ENCODE data around the gene LARP1B.
"Not testable (repeated sequence)": the region's sequence is repeated elsewhere in the genome, so short reads cannot be mapped to it uniquely, and the experiment has no call there.

Gene LARP1B

DNA sequence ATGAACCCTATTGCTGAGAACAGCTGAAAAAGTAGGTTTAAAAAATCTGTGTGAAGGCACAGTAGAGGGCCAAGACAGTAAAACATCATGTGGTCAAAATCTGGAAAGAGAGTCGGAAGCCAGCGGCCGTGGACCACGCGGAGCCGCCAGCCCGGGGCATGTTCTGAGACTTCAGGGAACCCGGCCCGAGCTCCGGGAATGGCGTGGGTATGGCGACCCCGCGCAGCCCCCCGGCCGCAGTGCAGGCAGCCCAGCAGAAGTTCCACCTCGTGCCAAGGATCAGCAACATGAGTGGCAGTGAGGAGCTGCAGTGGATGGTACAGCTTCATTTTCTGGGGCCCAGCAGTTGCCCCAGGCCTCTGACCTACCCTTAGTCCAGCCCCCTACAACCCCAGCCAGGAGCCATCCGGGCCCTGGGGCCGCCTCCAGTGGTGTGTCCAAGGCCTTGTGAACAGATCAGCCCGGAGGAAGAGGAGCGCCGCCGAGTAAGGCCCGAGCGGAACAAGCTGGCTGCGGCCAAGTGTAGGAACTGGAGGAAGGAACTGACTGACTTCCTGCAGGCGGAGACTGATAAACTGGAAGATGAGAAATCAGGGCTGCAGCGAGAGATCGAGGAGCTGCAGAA, 94.2 kb downstream of the LARP1B start:
- TF ChIP-seq, protein P1, sequence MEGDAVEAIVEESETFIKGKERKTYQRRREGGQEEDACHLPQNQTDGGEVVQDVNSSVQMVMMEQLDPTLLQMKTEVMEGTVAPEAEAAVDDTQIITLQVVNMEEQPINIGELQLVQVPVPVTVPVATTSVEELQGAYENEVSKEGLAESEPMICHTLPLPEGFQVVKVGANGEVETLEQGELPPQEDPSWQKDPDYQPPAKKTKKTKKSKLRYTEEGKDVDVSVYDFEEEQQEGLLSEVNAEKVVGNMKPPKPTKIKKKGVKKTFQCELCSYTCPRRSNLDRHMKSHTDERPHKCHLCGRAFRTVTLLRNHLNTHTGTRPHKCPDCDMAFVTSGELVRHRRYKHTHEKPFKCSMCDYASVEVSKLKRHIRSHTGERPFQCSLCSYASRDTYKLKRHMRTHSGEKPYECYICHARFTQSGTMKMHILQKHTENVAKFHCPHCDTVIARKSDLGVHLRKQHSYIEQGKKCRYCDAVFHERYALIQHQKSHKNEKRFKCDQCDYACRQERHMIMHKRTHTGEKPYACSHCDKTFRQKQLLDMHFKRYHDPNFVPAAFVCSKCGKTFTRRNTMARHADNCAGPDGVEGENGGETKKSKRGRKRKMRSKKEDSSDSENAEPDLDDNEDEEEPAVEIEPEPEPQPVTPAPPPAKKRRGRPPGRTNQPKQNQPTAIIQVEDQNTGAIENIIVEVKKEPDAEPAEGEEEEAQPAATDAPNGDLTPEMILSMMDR (IDR thresholded peaks at IDR 0.05; ENCODE audit: low read depth, low read length): no peak
- TF ChIP-seq POLR2A (IDR thresholded peaks at IDR 0.05; ENCODE audit: extremely low read depth, insufficient read length) (no peak), MYC (IDR thresholded peaks at IDR 0.05; ENCODE audit: low read depth, low read length) (no peak)
- TF ChIP-seq, protein P2, sequence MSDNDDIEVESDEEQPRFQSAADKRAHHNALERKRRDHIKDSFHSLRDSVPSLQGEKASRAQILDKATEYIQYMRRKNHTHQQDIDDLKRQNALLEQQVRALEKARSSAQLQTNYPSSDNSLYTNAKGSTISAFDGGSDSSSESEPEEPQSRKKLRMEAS (IDR thresholded peaks at IDR 0.05; ENCODE audit: low read depth, low read length): no peak
- no peak overlapping the region for H3K4me3 ChIP-seq (ENCODE audit: low read depth, low read length)
- DNase-seq (ENCODE audit: low read depth): no peak

DNA sequence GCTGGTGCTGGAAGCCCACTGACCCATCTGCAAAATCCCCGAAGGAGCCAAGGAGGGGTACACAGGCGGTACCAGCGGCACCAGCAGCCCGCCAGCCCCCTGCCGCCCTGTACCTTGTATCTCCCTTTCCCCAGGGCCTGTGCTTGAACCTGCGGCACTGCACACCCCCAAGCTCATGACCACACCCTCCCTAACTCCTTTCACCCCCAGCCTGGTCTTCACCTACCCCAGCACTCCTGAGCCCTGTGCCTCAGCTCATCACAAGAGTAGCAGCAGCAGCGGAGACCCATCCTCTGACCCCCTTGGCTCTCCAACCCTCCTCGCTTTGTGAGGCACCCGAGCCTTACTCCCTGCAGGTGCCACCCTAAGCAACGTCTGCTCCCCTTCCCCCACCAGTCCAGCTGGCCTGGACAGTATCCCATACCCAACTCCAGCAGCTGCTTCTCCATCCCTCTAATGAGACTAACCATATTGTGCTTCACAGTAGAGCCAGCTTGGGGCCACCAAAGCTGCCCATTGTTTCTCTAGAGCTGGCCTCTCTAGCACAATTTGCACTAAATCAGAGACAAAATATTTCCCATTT, 94.9 kb downstream of the LARP1B start:
- DNase-seq (ENCODE audit: low read depth): no peak
- no peak for TF ChIP-seq POLR2A (IDR thresholded peaks at IDR 0.05; ENCODE audit: extremely low read depth, insufficient read length)
- TF ChIP-seq, protein P2 (IDR thresholded peaks at IDR 0.05; ENCODE audit: low read depth, low read length): no peak
- TF ChIP-seq, protein P1 (IDR thresholded peaks at IDR 0.05; ENCODE audit: low read depth, low read length): no peak
- no peak for TF ChIP-seq MYC (IDR thresholded peaks at IDR 0.05; ENCODE audit: low read depth, low read length)
- H3K4me3 ChIP-seq (ENCODE audit: low read depth, low read length): no peak overlapping the region

DNA sequence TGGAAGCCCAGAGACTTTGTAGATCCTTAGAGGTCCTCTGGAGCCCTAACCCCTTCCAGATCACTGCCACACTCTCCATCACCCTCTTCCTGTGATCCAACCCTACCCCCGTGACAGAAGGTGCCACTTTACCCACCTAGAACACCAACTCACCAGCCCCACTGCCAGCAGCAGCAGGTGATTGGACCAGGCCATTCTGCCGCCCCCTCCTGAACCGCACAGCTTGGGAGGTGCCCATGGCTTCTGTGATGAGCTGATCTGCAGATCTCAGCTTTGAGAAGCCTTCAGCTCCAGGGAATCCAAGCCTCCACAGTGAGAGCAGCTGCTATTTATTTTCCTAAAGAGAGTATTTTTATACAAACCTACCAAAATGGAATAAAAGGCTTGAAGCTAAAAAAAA, 95.4 kb downstream of the LARP1B start:
- not testable (repeated sequence) for H3K4me3 ChIP-seq (ENCODE audit: low read depth, low read length); DNase-seq (ENCODE audit: low read depth)

DNA sequence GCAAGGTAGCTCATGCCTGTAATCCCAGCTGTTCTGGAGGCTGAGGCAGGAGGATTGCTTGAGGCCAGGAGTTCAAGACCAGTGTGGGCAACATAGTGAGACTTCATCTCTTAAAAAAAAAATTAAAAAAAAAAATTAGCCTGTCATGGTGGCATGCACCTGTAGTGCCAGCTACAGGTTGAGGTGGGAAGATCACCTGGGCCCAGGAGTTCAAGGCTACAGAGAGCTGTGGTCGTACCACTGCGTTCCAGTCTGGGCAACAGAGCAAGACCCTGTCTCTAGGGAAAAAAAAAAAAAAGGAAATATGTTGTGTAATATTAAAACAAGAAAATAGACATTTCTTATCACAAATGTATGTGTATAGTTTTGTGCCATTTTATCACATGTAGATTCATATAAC, 97.8 kb downstream of the LARP1B start:
- H3K4me3 ChIP-seq (ENCODE audit: low read depth, low read length): no peak overlapping the region
- no peak for DNase-seq (ENCODE audit: low read depth)
- no peak for TF ChIP-seq MYC (IDR thresholded peaks at IDR 0.05; ENCODE audit: low read depth, low read length)
- TF ChIP-seq POLR2A (IDR thresholded peaks at IDR 0.05; ENCODE audit: extremely low read depth, insufficient read length): no peak
- TF ChIP-seq, protein P1 (IDR thresholded peaks at IDR 0.05; ENCODE audit: low read depth, low read length): no peak
- TF ChIP-seq, protein P2 (IDR thresholded peaks at IDR 0.05; ENCODE audit: low read depth, low read length): no peak

DNA sequence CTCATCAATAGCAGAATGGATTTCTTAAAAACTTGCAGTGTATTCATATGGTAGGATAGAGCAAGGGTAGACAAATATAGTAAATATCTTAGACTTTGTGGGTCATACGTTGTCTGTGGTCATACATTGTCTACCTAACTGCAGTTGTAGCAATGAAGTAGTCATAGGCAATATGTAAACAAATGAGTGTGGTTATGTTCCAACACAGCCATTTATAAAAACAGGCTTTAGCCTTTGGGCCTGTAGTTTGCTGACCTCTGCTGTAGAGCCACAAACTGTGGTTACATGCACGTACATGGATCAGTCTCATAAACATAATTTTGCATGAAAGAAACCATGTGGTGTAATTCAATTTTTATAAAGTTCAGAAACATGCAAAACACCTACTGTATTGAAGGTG, 98.9 kb downstream of the LARP1B start:
- DNase-seq (ENCODE audit: low read depth): no peak
- H3K4me3 ChIP-seq (ENCODE audit: low read depth, low read length): no peak overlapping the region
- TF ChIP-seq, protein P1 (IDR thresholded peaks at IDR 0.05; ENCODE audit: low read depth, low read length): no peak
- TF ChIP-seq MYC (IDR thresholded peaks at IDR 0.05; ENCODE audit: low read depth, low read length): no peak
- TF ChIP-seq, protein P2 (IDR thresholded peaks at IDR 0.05; ENCODE audit: low read depth, low read length): no peak
- TF ChIP-seq POLR2A (IDR thresholded peaks at IDR 0.05; ENCODE audit: extremely low read depth, insufficient read length): no peak

DNA sequence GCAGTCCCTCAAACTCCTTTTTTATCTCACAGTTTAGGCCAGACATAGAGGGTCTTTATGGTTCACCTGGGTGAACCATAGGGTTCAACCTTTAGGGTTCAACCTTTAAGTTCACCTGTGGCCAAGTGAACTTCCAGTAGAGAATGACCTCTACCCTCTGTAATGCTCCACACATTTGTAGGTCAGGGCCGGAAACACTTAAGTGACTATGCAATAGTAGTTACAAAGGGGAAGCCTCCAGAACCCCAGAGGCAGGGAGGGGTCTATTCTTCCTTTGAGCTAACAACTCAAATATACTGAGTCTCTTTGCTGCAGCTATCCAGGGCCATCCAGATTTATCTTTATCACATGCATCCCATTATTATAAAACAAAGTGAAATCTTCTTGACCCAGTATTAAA, 100.0 kb downstream of the LARP1B start:
- no peak for TF ChIP-seq MYC (IDR thresholded peaks at IDR 0.05; ENCODE audit: low read depth, low read length)
- no peak for TF ChIP-seq POLR2A (IDR thresholded peaks at IDR 0.05; ENCODE audit: extremely low read depth, insufficient read length)
- TF ChIP-seq, protein P1 (IDR thresholded peaks at IDR 0.05; ENCODE audit: low read depth, low read length): no peak
- TF ChIP-seq, protein P2 (IDR thresholded peaks at IDR 0.05; ENCODE audit: low read depth, low read length): no peak
- no peak for DNase-seq (ENCODE audit: low read depth)
- no peak overlapping the region for H3K4me3 ChIP-seq (ENCODE audit: low read depth, low read length)
